Subcutaneous abdominal adipose tissue (tissue), 5 donors: ENCODE measurements around the gene S100A2.

Experiments
- H3K27ac ChIP-seq: one replicate; pipeline ENCODE4 v1.7.0; 2013; ENCODE audit warnings: low read depth, mild to moderate bottlenecking, inconsistent platforms, low read length, moderate library complexity
- H3K27me3 ChIP-seq, 5 donors: one replicate each; pipeline ENCODE4 v1.7.0; 2013; ENCODE audit warnings: low read length in 5 of 5, inconsistent platforms in 1 of 5; ENCODE audit not compliant: control insufficient read depth in 5 of 5, insufficient read depth in 4 of 5
- H3K36me3 ChIP-seq, 5 donors: one replicate each; pipeline ENCODE4 v1.7.0; 2013; ENCODE audit warnings: low read length in 5 of 5; ENCODE audit not compliant: control insufficient read depth in 5 of 5, insufficient read depth in 5 of 5
- H3K4me1 ChIP-seq, 5 donors: one replicate each; pipeline ENCODE4 v1.7.0; 2013; ENCODE audit warnings: low read length in 5 of 5, mild to moderate bottlenecking in 3 of 5, moderate library complexity in 1 of 5; ENCODE audit not compliant: control insufficient read depth in 5 of 5, insufficient read depth in 5 of 5
- H3K4me3 ChIP-seq, 5 donors: one replicate each; pipeline ENCODE4 v1.7.0; 2013; ENCODE audit warnings: low read length in 5 of 5, low read depth in 1 of 5
- H3K9ac ChIP-seq, 5 donors: one replicate each; pipeline ENCODE4 v1.7.0; 2013; ENCODE audit warnings: low read length in 5 of 5, mild to moderate bottlenecking in 4 of 5, moderate library complexity in 3 of 5
- H3K9me3 ChIP-seq, 5 donors: one replicate each; pipeline ENCODE4 v1.7.0; 2013; ENCODE audit warnings: low read length in 5 of 5; ENCODE audit not compliant: control insufficient read depth in 5 of 5
- donor health status: healthy.
- donor health status: healthy.
- donor health status: healthy.
- donor health status: healthy.
- donor health status: healthy.

S100A2 gene

GRCh38 chr1:153547560-153548551 lies 17.8 kb downstream of the S100A2 start:
- peaks cover 0 to 15% (median 3%) of the 10 kb centered on the region in 5 donors for H3K36me3 ChIP-seq
- H3K27ac ChIP-seq, result peak overlapping the region; percentile 84
- H3K9ac ChIP-seq, result peak overlapping the region in 3 of 5 donors; percentile 32 to 52 (median 48)
- peaks cover 0 to 4% (median 0%) of the 10 kb centered on the region in 5 donors for H3K27me3 ChIP-seq
- no peaks in the 10 kb centered on the region for H3K9me3 ChIP-seq
- H3K4me1 ChIP-seq, result peaks cover 37 to 80% (median 78%) of the 10 kb centered on the region in 5 donors
- H3K4me3 ChIP-seq, result peak overlapping the region in 1 of 5 donors; percentile 13

DNA sequence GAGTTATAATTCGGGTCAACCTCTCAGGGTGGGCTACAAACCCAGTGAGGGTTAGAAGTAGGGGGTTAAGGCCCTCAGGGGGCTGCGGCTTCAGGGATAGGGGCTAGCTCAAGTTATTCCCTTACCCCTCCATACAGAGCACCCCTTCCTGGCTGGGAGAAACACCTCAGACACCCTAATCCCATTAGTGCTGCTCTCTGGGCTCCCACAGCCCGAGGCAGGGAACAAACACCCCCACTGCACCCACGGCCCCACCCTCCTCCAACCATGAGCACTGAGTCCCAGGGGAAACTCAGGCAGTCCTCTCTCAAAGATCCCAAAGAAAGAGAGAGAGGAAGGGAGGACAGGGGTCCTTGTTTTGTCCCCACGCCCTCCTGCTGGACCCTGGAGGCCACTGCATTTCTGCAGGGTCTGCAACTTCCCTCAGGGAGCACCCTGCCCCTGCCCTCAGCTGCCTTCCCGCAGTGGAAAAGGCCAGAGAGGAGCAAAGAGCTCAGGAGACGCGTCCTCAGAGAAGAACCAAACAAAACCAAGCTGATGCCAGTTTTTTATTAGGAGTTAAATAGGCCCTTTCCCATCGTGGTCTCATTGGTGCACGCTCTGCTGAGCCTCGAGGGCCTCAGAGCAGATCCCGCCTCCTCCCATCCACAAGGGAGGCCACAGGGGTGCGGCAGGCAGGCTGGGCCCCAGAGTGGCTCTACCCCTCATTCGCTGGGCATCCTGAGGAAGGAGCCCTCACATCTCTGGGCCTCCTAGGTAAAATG lies 18.7 kb downstream of the S100A2 start:
- Histone ChIP-seq H3K4me3 (peak overlapping the region; percentile 60 to 88 (median 84)), H3K9ac (peak overlapping the region in 2 of 5 donors; percentile 44 to 47), H3K4me1 (peaks cover 37 to 89% (median 86%) of the 10 kb centered on the region in 5 donors), H3K9me3 (no peaks in the 10 kb centered on the region), H3K27me3 (peaks cover 0 to 4% (median 0%) of the 10 kb centered on the region in 5 donors), H3K36me3 (peaks cover 0 to 17% (median 3%) of the 10 kb centered on the region in 5 donors), H3K27ac (peak overlapping the region; percentile 84)

DNA sequence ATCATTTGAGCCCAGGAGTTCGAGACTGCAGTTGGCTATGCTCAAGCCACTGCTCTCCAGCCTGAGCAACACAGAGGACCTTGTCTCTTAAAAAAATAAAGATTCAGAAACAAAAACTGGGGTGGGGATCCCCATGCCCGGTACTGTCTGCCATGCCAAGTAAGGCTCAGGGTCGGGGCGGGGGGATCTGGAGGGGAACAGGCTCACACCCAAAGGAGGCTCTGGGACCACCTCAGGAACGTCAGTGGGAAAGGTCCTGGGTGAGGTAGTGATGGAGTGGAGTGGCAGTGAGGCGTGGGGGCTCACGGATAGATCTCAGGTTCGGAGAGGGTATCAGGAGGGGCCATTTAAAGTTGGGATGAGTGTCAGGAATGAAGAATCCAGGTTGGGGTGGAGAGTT lies 19.3 kb downstream of the S100A2 start:
- peaks cover 37 to 95% (median 91%) of the 10 kb centered on the region in 5 donors for H3K4me1 ChIP-seq

GRCh38 chr1:153545067-153546055 lies 20.3 kb downstream of the S100A2 start, which contains the start of gene S100A4:
TSS of gene S100A4 (minus strand) at chr1:153545806. CDS start at chr1:153544794, 1,012 bp downstream.
- peak within 1 kb of the TSS; percentile 47 to 82 (median 74) for H3K9ac ChIP-seq
- no peaks in the 10 kb centered on the region for H3K9me3 ChIP-seq
- peak within 1 kb of the TSS; percentile 60 to 88 (median 84) for H3K4me3 ChIP-seq
- H3K4me1 ChIP-seq, result peaks cover 34 to 98% (median 95%) of the 10 kb centered on the region in 5 donors
- H3K36me3 ChIP-seq, result peaks cover 0 to 17% (median 3%) of the 10 kb centered on the region in 5 donors
- H3K27me3 ChIP-seq, result peaks cover 0 to 4% (median 0%) of the 10 kb centered on the region in 5 donors
- peak within 1 kb of the TSS; percentile 84 for H3K27ac ChIP-seq

More for the DNA sequence above, 19.3 kb downstream of the S100A2 start:
- Histone ChIP-seq H3K9ac (peak overlapping the region; percentile 44 to 79 (median 64)), H3K27me3 (peaks cover 0 to 4% (median 0%) of the 10 kb centered on the region in 5 donors), H3K9me3 (no peaks in the 10 kb centered on the region), H3K36me3 (peaks cover 0 to 17% (median 3%) of the 10 kb centered on the region in 5 donors), H3K27ac (peak overlapping the region; percentile 84), H3K4me3 (peak overlapping the region; percentile 60 to 88 (median 84))

GRCh38 chr1:153544453-153545066 lies 21.1 kb downstream of the S100A2 start:
- peak overlapping the region; percentile 23 to 81 (median 64) for H3K9ac ChIP-seq
- H3K9me3 ChIP-seq, result no peaks in the 10 kb centered on the region
- H3K4me3 ChIP-seq, result peak overlapping the region; percentile 60 to 88 (median 84)
- H3K27me3 ChIP-seq, result peaks cover 0 to 4% (median 0%) of the 10 kb centered on the region in 5 donors
- H3K4me1 ChIP-seq, result peaks cover 26 to 91% (median 88%) of the 10 kb centered on the region in 5 donors
- peak overlapping the region; percentile 84 for H3K27ac ChIP-seq
- H3K36me3 ChIP-seq, result peaks cover 0 to 17% (median 3%) of the 10 kb centered on the region in 5 donors

DNA sequence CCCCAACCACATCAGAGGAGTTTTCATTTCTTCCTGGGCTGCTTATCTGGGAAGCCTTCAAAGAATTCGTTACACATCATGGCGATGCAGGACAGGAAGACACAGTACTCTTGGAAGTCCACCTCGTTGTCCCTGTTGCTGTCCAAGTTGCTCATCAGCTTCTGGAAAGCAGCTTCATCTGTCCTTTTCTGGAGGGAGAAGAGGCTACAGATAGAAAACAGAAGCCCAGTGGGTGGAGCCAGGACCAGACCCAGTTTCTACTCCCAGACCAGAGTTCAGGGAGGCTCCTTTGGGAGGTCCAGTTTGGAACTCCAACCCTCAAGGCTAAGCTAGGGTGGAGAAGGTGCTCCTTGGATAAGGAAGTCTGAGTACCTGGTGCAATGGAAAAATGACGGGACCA lies 21.9 kb downstream of the S100A2 start:
- no peaks in the 10 kb centered on the region for H3K27me3 ChIP-seq
- peak overlapping the region; percentile 84 for H3K27ac ChIP-seq
- H3K36me3 ChIP-seq, result peaks cover 0 to 15% (median 3%) of the 10 kb centered on the region in 5 donors
- H3K9me3 ChIP-seq, result no peaks in the 10 kb centered on the region
- peaks cover 18 to 83% (median 80%) of the 10 kb centered on the region in 5 donors for H3K4me1 ChIP-seq
- H3K4me3 ChIP-seq, result peak overlapping the region; percentile 60 to 88 (median 84)
- peak overlapping the region in 2 of 5 donors; percentile 64 to 81 for H3K9ac ChIP-seq

DNA sequence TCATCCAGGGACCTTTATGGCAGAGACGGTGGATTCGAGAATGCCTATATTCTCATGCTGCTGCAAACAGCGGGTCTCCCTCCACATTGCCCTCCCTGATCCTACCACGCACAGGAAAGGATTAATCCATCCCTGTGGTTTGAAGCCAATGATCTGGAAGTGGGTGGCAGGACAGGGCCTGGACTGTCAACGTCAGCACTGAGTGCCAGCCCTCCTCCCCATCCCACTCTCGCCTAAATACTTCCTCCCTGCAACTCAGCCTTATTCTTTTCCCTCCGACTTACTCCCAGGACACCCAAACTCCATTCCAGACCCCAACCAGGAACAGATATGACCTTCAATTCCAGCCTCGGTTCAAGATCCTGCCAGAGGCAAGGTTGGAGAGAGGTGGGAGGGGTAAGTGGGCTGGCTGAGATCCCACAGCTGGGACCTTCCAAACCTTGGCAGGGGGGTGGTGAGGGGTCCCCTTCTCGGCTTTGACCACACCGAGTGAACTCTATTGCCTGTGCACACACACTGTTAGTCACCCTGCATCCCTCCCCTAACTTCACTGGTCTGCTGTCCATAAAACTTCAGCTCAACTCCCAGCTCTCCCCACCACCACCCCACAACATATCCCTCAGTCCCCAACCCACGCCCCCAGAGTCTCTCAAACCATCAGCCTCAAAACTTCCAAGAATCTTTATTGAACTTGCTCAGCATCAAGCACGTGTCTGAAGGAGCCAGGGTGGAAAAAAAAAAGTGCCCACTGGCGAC lies 22.5 kb downstream of the S100A2 start:
- Histone ChIP-seq H3K36me3 (peaks cover 0 to 15% (median 3%) of the 10 kb centered on the region in 5 donors), H3K27me3 (no peaks in the 10 kb centered on the region), H3K27ac (peak overlapping the region; percentile 84), H3K9me3 (no peaks in the 10 kb centered on the region), H3K4me1 (peaks cover 18 to 77% (median 76%) of the 10 kb centered on the region in 5 donors), H3K9ac (peak overlapping the region in 1 of 5 donors; percentile 48), H3K4me3 (peak overlapping the region in 3 of 5 donors; percentile 74 to 88 (median 84))
